IMR-90 (cell line): ENCODE measurements around the gene CCSER2. TPM values are rescaled to one million over a fixed set of nuclear protein-coding genes. Genes with fewer than 3 reads are reported as not detected.

Experiments used
- ATAC-seq: fragments of 200-7000 bp; cut with Tn5 transposase; 2 replicates; pipeline ENCODE4 v1.9.1; 2020; ENCODE audit warnings: low read depth, mild to moderate bottlenecking, moderate library complexity
- BruUV-seq: library from RNA; stranded (reverse); fragments of 400-500 nt; replicated peaks from 2 replicates; lab custom pipeline; 2021; lab: Mats Ljungman, UMichigan
- CTCF ChIA-PET: fragments of 300-600 bp; formaldehyde crosslinking; extraction: SDS; loops from one replicate; lab custom pipeline; 2021; ENCODE audit warnings: antibody characterized with exemption; lab: Yijun Ruan, JAX
- POLR2A ChIA-PET: fragments of 300-600 bp; sonication (Branson Sonifier 250); formaldehyde crosslinking; loops from one replicate; lab custom pipeline; 2022; ENCODE audit warnings: antibody characterized with exemption; ENCODE audit not compliant: unreplicated experiment; lab: Charles Lee
- DNase-seq: peaks from one replicate; pipeline ENCODE4 v3.0.0; 2013
- H2AFZ ChIP-seq: replicated peaks from 2 replicates; pipeline ENCODE3; 2013; ENCODE audit warnings: low read length, mild to moderate bottlenecking; ENCODE audit not compliant: poor library complexity
- H2AK5ac ChIP-seq: 2 replicates; pipeline ENCODE4 v1.6.1; 2013; ENCODE audit warnings: low read depth, low read length, inconsistent platforms
- H2AK9ac ChIP-seq: replicated peaks from 2 replicates; pipeline ENCODE3; 2013; ENCODE audit warnings: mild to moderate bottlenecking, low read depth, low read length, moderate library complexity; ENCODE audit not compliant: poor library complexity
- H2BK120ac ChIP-seq: 2 replicates; pipeline ENCODE4 v1.6.1; 2013; ENCODE audit warnings: low read depth, low read length, inconsistent platforms
- H2BK15ac ChIP-seq: 3 replicates; pipeline ENCODE4 v1.6.1; 2013; ENCODE audit warnings: low read depth, low read length, inconsistent platforms
- H2BK20ac ChIP-seq: 2 replicates; pipeline ENCODE4 v1.6.1; 2013; ENCODE audit warnings: low read depth, mild to moderate bottlenecking, inconsistent platforms, low read length, moderate library complexity
- H2BK5ac ChIP-seq: 2 replicates; pipeline ENCODE4 v1.6.1; 2013; ENCODE audit warnings: mild to moderate bottlenecking, low read depth, low read length, inconsistent platforms; ENCODE audit not compliant: poor library complexity, severe bottlenecking
- H3K14ac ChIP-seq: replicated peaks from 2 replicates; pipeline ENCODE4 v1.6.1; 2013; ENCODE audit warnings: low read depth, low read length, inconsistent platforms
- H3K18ac ChIP-seq: 2 replicates; pipeline ENCODE4 v1.6.1; 2013; ENCODE audit warnings: low read depth, low read length, control low read depth
- H3K23ac ChIP-seq: 2 replicates; pipeline ENCODE4 v1.6.1; 2013; ENCODE audit warnings: low read depth, low read length, inconsistent platforms
- H3K27ac ChIP-seq: 2 replicates; pipeline ENCODE4 v1.5.1; 2013; ENCODE audit warnings: mild to moderate bottlenecking, control low read depth, low read length; ENCODE audit not compliant: insufficient read depth
- H3K27me3 ChIP-seq: 2 replicates; pipeline ENCODE4 v1.6.1; 2013; ENCODE audit warnings: low read length; ENCODE audit not compliant: control insufficient read depth, insufficient read depth
- H3K36me3 ChIP-seq: 2 replicates; pipeline ENCODE4 v1.6.1; 2013; ENCODE audit warnings: low read length, mixed read lengths; ENCODE audit not compliant: control insufficient read depth, insufficient read depth
- H3K4ac ChIP-seq: 2 replicates; pipeline ENCODE4 v1.6.1; 2013; ENCODE audit warnings: low read depth, low read length, inconsistent platforms
- H3K4me1 ChIP-seq: 2 replicates; pipeline ENCODE4 v1.6.1; 2013; ENCODE audit warnings: low read length, mixed read lengths; ENCODE audit not compliant: control insufficient read depth, insufficient read depth
- H3K4me2 ChIP-seq: 2 replicates; pipeline ENCODE4 v1.6.1; 2013; ENCODE audit warnings: low read depth, mild to moderate bottlenecking, control low read depth, low read length, moderate library complexity
- H3K4me3 ChIP-seq: 2 replicates; pipeline ENCODE4 v1.5.1; 2013; ENCODE audit warnings: low read depth, mild to moderate bottlenecking, control low read depth, low read length, moderate library complexity; ENCODE audit not compliant: insufficient read depth
- H3K56ac ChIP-seq: 2 replicates; pipeline ENCODE4 v1.6.1; 2013; ENCODE audit warnings: low read length, inconsistent platforms; ENCODE audit not compliant: insufficient read depth; ENCODE audit errors: extremely low read depth
- H3K79me1 ChIP-seq, 2 experiments: 2 replicates each; pipeline ENCODE4 v1.6.1; 2013; ENCODE audit warnings: low read length in 2 of 2, inconsistent platforms in 1 of 2, low read depth in 1 of 2
- H3K9ac ChIP-seq: 2 replicates; pipeline ENCODE4 v1.6.1; 2013; ENCODE audit warnings: low read depth, low read length, control low read depth
- H3K9me1 ChIP-seq: 2 replicates; pipeline ENCODE4 v1.6.1; 2013; ENCODE audit warnings: low read length, inconsistent platforms; ENCODE audit not compliant: insufficient read depth
- H3K9me3 ChIP-seq: 2 replicates; pipeline ENCODE4 v1.6.1; 2013; ENCODE audit warnings: low read length; ENCODE audit not compliant: control insufficient read depth, insufficient read depth
- H4K20me1 ChIP-seq: 2 replicates; pipeline ENCODE4 v1.6.1; 2013; ENCODE audit warnings: low read length, inconsistent platforms; ENCODE audit not compliant: insufficient read depth
- H4K5ac ChIP-seq: 2 replicates; pipeline ENCODE4 v1.6.1; 2013; ENCODE audit warnings: mild to moderate bottlenecking, low read depth, low read length, control low read depth
- H4K8ac ChIP-seq, 2 experiments: 2 replicates each; pipeline ENCODE4 v1.6.1; 2013; ENCODE audit warnings: low read depth in 2 of 2, low read length in 2 of 2, control low read depth in 1 of 2, inconsistent platforms in 1 of 2
- H4K91ac ChIP-seq: 2 replicates; pipeline ENCODE4 v1.6.1; 2013; ENCODE audit warnings: low read depth, low read length, inconsistent platforms; ENCODE audit not compliant: insufficient read depth
- MAFK ChIP-seq: IDR thresholded peaks from 2 replicates; pipeline ENCODE4 v1.6.1; 2012; ENCODE audit warnings: low read depth, low read length, improper control_type of control experiment
- MXI1 ChIP-seq: IDR thresholded peaks from 2 replicates; pipeline ENCODE4 v1.6.1; 2012; ENCODE audit warnings: low read depth, mild to moderate bottlenecking, low read length, moderate library complexity, borderline replicate concordance
- RAD21 ChIP-seq: IDR thresholded peaks from 2 replicates; pipeline ENCODE4 v1.6.1; 2012; ENCODE audit warnings: low read length, improper control_type of control experiment
- WGBS, 2 experiments: methylation state at CpG; one replicate each; pipeline versions ENCODE4 v1.1.5 to v1.1.7; 2013; ENCODE audit warnings: missing lambda C conversion rate in 2 of 2; ENCODE audit not compliant: insufficient read length in 1 of 2; ENCODE audit errors: extremely low coverage in 2 of 2; 5-methylcytosine and 5-hydroxymethylcytosine counted together
- dilution Hi-C: fragments of 300-500 bp; cut with HindIII; formaldehyde crosslinking; loops from one replicate; pipeline ENCODE4 v1.14.3; 2018; ENCODE audit warnings: low sequenced_read_pairs; ENCODE audit not compliant: unreplicated experiment
- in situ Hi-C: fragments of 300-500 bp; cut with MboI; formaldehyde crosslinking; loops from 3 replicates; pipeline ENCODE4 v1.14.3; 2019; ENCODE audit warnings: low sequenced_read_pairs, inconsistent platforms, mixed read lengths
- intact Hi-C: fragments of 100-400 bp; cut with micrococcal nuclease; formaldehyde crosslinking; loops from 2 replicates; pipeline ENCODE4 v1.10.0; 2022
- polyA plus RNA-seq, 3 experiments: library from polyadenylated mRNA; depleted of rRNA; stranded (reverse); fragments of >200 nt; gene quantifications; 2 replicates each; pipeline ENCODE4 v1.2.3, GENCODE V29; 2012; ENCODE audit warnings: low replicate concordance in 1 of 3
- total RNA-seq: library from RNA; depleted of rRNA; stranded (reverse); fragments of >200 nt; gene quantifications from 2 replicates; pipeline ENCODE4 v1.2.3, GENCODE V29; 2012

Gene CCSER2
- total and polyA plus RNA-seq, 2 of the 4 experiments (the other 2 are of a cell fraction), result 20.4 to 31.7 TPM

DNA sequence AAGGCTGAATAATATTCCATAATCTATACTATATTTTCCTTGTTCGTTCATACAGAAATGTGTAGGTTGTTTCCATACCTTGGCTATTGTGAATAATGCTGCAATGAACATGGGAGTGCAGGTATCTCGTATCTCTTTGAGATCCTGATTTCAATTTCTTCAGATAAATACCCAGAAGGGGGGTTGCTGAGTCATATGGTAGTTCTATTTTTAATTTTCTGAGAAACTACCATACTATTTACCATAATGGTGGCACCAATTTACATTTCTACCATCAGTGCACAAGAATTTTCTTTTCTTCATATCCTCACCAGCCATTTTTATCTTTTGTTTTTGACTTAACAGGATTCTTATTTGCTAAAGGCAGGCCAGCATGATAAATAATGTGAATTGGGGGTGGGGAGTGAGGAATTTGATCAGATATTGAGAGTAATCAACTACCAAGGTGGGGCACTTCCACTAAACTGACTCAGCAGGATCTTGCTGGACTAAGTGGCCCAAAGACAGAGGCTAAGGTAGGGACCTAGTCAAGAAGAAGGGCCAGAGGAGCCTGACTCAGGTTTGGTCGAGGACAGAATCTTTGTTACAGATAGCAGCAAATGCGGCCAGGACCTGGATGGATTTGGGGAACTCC, 21.5 kb upstream of the CCSER2 start (continued):
- no peak for TF ChIP-seq MAFK

DNA sequence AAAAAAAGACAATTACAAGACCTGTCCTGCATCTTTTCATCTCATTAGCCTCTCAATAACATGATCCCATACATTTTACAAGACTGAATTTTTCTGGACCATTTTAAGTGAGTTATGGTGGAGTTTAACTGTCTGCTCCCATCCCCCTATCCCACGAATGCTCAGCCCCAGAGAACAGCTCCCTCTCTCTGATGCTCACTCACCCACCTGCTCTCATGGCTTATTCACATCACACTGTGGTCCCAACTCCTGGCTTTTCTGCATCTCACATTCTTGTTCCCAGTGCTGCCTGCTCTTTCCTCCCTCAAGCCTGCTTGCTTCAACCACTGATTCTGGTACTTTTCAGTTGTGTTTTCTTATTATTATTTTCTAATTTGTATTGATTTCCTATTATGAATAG, 20.4 kb upstream of the CCSER2 start:
- Histone ChIP-seq H2BK120ac (peak overlapping the region; percentile 90), H3K9me1 (peaks cover 19% of the 10 kb centered on the region), H3K23ac (peak overlapping the region; percentile 49), H3K27me3 (no peaks in the 10 kb centered on the region), H4K8ac (peak overlapping the region; percentile 21 to 32; a peak in 3 of 4 replicates), H3K79me1 (0 out of 4 replicates have a peak, but pooled peaks cover 0 to 10% of the 10 kb centered on the region in 2 experiments), H3K9ac (no peak overlapping the region), H3K14ac (peak overlapping the region; percentile 54; the same call in 1 of the 2 replicates), H2AK9ac (peak overlapping the region; percentile 60), H3K18ac (peak overlapping the region; percentile 29; the same call in 1 of the 2 replicates), H2AK5ac (peak overlapping the region; percentile 97), H2BK5ac (peak overlapping the region; percentile 84), H3K56ac (peak overlapping the region; percentile 17; the same call in 1 of the 2 replicates), H3K9me3 (no peaks in the 10 kb centered on the region), H3K27ac (peak overlapping the region; percentile 97), H2BK20ac (peak overlapping the region; percentile 77; the same call in 1 of the 2 replicates), H4K91ac (peak overlapping the region; percentile 77), H3K4me1 (peaks cover 24% of the 10 kb centered on the region), H3K4me2 (peak overlapping the region; percentile 15; the same call in 1 of the 2 replicates), H3K36me3 (no peaks in the 10 kb centered on the region), H4K20me1 (peaks cover 8% of the 10 kb centered on the region), H3K4ac (peak overlapping the region; percentile 78), H2BK15ac (peak overlapping the region; percentile 83; the same call in 1 of the 3 replicates), H2AFZ (no peak overlapping the region), H4K5ac (peak overlapping the region; percentile 1; the same call in 1 of the 2 replicates), H3K4me3 (no peak overlapping the region)
- peak; percentile 27 for ATAC-seq
- DNase-seq, result peak; percentile 76
- dilution Hi-C loops (no loop called here), in situ Hi-C loops (no loop called here), intact Hi-C loops (loop anchor here (1.0 kb wide), 2 partner anchors 12 to 20 kb away; partner anchors contain the start of gene CCSER2)
- ChIA-PET POLR2A (no interaction called here), CTCF (interaction anchor here (0.6 to 2.5 kb wide), 4 partner anchors 11 to 229 kb away, joined by 3 to 6 read pairs (median 4); no protein-coding TSS in a partner anchor)
- TF ChIP-seq RAD21, result peak; percentile 18; the same call in 1 of the 2 replicates
- TF ChIP-seq MXI1, result no peak
- BruUV-seq, result no TSS peak
- no CpG with 5 or more reads among the region's 1 CpG for WGBS, 2 experiments
